T follicular helper cell (primary cell): ENCODE data around the gene HOXA13.

Experiments used
- DNase-seq: peaks from one replicate; pipeline ENCODE4 v3.0.0-alpha.2; 2020; ENCODE audit warnings: low read depth

The HOXA13 gene

DNA sequence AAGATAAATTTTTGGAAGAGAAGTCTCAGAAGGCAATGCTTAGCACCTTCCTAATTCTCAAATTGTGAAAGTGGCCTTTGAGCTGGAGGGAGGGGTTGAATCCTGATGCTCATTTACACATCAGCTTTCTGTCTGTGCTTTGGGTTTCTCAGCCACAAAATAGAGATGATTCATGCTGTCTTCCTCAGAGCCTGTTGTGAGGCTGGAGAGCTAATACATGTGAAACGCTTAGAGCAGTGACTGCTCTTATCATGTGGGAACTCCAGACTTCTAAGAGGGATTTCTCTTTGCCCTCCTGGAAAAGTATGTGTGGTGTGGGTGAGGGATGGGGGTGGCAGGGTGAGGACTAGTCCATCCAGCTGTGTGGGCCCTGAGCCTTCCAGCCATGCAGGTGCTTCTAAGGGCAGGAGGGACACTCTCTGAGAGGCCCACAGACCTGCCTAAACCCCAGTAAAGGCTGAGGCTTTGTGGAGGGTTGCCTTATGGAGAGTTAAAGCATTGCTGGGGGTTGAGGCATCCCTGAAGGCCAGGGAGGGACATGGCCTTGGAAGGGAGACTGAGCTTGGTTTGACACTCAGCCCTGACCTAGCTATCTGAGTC, 37.9 kb upstream of the HOXA13 start:
- no peak for DNase-seq

DNA sequence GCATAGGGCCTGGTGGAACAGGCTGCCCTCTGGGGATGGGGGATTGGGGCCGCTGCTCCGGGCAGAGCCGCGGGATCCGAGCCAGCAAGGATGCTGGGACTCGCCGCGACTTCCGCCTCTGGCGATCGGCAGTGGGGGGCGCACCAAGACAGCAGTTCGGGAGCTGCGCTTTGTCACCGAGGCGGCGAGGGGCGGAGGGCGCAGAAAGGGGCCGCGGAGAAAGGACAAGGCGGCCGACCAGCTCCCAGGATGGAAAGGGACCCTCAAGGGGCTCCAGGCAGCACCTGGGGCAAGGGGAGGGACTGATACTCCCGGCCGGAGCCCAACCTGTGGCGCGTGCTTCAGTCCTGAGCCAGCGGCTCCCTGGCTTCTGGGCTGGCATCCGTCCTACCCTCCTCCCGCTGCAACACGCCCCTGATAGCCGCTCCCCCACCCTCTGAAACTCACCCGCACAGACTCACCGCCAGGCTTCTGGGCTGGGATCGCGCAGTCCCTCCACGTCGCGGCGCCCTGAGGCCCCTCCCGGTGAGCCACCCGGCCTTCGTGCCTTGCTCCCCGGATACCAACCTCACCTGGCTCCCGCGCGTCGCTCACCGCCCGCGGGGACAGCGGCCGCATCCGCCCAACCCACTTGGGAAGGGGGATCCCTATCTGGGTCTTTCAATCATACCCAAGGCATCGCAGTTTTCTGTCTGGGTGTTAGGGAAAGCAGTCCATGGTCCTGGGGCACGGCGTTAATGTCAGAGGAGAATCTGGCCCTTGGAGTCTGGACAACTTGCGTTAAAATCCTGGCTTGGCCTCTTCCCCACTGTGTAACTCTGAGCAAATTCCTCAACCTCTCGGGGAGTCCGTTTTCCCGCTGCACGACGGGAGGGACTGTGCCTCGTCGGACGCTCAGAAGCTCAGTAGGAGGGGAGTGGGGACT, 35.8 kb upstream of the HOXA13 start:
- no peak for DNase-seq

DNA sequence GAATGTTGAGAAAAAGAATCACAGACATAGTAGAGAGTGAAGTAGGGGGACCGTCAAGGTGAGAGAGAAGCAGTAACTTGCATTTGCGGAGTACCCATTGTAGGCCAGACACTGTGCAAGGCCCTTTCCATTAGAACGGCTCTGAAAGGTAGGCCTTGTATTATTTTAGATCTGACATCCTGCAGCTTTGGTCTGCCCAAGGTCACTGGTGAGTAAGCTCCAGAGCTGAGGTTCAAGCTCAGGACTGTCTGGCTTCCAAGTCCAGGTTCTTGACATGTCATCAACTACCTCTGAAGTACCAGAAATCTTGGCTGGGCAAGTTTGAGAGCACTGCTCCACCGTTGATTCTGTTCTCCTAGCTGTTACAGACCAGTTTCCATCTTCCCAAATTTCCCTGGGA, 29.6 kb upstream of the HOXA13 start:
- DNase-seq = no peak

DNA sequence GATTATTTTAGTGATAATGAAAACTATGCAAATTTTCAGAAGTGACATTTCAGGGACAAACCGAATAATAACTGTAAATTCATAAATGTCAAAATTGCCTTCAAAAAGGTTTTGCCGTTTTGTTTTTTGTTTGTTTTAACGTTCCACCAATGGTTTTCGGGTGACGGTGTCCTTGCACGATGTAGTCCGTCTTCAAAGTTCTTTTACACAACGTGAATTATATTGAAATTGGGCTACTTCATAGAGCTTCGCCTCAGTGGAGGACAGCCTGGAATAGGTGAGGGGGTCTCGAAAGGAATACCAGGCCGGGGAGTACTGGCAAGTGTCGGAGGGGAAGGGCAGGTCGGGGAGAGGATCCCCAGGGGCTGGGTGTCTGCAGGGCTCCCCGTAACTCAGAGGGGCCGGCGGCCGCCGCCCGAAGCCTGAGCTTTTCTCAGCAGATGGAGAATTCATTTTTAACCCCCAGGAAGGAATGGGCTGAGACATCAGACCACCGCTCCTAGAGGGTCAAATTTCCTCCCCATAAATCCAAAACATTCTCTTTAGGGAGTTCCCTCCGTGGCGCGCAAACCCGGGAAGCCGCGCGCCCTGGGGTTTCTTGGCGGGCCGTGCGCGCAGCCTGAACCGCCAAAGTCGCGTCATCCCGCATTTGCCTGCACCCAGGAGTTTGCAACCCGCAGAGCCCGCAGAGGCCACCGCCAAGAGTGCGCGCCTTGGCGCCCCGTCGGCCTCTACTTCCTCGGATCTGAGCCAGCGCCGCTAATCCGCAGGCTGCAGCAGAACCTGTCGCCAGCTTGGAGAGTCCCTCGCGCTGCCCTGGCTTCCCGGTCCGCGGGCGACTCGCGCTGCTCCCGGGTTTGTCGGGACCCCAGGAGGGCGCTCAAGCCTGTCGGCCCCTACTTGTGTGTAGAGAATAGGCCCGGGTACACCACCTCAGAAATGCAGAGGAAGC, 25.4 kb upstream of the HOXA13 start:
- DNase-seq = no peak

DNA sequence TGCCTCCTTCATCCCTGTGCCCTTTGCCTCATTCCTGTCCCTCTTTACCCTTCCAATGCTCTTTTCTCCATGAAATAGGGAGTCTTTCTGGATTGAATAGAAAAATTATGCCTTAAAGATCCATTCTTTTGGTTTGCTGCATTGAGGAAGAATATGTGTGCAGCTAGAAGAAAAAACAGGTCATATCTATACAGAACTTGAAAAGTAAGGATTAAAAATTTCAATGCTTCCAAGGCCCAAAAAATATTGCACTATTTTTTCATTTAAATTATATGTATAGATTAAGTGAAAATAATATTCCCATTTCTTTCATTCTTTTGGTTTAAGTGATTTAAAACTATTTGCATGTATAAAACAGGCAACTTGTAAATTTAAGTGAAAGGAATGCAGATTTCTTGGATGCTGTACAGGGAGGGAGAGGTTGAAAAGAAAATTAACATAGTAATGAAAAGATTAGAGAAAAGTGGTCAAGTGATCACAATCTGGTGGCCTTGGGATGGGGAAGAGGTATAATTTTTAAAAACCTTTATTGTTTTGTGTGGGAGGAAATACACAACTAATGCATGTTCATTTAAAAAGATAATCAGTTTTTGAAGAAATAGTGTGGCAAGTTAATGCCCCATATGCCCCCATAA, 24.2 kb upstream of the HOXA13 start:
- DNase-seq = no peak

DNA sequence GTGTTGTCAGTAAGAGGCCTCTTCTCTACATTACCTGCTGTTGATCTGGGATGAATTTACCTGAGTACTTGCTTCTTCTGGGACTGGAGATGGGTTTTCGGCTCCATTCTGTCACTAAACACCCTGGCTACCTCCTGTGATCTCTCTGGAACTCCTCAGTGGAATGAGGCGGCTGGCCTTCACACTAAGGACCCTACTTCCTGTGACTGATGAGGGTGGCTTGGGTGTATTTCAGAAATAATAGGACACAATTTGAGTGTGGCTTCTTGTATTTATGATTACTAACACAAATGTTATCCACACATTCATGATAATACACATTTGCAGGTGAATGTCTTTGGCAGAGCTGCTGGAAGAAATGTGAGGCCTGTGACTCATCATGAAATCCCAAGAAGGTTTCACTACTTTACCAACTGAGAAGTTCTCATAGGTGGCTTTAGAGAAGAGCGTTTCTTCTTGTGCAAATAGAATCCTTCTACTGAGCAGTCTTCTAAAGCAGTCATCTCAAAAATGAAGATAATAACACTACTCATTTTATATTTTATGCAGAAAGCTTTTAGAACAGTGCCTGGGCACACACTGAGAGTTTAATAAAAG, 21.4 kb upstream of the HOXA13 start:
- no peak for DNase-seq

DNA sequence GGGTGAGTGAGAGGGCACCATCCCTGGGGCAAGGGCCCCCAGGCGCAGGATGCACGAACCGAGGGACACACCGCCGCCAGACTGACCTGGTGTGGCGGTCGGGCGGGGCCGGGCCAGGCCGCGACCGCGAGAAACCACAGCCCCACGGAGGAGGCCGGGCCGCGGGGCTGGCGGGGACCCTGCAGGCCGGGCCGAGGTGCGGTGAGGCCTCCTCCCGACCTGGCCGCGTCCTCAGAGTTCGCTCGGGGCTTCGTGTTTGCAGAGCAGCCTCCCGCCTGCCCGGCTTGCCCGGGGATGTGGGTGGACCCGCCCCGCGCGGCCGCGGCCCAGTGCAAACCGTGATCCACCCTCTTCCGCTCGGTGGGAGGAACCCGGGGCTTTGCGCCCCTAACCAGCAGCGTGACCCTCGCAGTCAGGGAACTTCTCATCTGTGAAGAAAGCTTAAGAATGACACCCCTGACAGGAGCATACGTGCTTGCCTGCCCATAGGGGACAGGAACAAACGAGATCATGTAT, 20.6 kb upstream of the HOXA13 start:
- no peak for DNase-seq

DNA sequence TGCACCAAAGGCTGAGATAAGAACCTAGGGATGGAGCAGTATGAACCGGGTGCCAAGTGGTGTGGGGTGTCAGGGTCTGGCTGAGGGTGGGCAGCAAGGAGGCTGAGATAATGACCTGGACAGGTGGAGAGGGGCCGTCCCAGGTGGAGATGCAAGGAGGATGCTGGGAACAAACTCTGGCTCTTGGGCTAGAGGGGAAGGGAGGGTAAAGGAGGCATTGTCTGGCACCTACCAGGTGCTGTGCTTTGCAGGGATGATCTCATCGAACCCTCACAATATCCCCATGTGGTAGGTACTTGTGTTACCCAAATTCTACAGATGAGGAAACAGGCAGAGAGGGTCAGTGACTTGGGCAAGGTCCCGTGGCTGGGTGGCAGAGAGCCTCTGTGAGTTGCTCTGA, 19.9 kb upstream of the HOXA13 start:
- no peak for DNase-seq

DNA sequence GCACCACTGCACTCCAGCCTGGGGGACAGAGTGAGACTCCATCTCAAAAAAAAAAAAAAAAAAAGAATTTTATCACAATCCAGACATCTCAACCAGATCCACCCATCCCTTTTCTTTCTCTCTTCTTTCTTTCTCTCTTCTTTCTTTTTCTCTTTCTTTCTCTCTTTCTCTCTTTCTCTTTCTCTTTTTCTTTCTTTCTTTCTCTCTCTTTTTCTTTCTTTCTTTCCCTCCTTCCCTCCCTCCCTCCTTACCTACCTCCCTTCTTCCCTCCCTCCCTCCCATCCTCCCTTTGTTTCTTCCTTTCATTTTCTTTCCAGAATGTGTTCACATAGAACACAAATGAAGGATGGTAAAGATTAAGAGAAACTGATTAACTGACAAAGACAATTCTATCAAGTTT, 18.1 kb upstream of the HOXA13 start:
- no peak for DNase-seq

DNA sequence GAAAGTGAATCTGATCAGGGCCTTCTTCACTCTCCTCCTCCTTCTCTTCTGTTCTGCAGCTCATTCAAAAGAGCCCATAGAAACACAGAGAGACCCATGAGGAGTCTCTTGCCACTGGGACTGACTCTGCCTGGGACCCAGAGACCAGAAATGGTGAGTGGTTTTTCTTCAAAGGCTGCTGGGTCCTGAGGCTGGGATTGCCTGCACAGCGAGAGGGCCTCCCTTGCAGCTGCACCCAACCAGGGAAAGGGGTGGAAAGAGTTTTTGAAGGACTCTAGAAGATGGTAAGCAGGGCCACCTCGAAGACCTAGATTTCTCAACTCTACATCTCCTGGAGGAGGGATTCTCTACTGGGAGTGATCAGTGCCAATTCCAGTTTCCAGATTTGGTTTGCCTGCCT, 15.5 kb upstream of the HOXA13 start:
- no peak for DNase-seq

DNA sequence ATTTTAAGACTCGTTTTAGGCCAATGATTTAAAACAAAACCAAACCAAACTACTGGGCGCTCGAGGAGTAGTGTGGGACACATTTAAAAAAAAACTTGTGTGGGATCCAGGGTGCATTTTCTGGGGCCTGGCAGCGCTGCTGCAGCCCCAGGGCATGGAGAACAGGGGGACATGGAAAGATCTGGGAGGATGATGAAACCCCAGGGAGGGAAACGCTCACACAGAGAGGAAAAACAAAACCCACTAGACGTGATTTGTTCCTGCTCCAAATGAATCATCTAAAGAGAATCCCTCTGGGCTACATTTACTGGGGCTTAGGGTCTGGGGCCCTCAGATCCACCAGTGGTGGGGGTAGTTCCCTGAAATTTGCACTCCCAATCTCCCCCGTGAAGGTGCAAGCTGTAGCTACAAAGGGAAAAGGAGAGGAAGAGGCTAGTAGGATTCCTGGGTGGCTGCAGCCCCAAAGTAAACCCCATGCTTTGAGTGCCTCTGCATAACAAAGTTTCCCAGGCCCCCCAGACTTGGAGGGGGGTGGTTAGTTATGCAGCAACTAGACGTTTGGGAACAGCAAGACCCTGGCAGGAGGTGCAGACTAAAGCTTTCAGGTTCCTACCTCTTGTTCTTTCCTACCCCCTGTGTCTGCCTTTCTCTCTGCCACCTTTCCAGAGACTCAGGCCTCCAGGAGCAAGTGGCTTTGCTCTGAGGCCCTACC, 14.5 kb upstream of the HOXA13 start:
- DNase-seq = no peak

DNA sequence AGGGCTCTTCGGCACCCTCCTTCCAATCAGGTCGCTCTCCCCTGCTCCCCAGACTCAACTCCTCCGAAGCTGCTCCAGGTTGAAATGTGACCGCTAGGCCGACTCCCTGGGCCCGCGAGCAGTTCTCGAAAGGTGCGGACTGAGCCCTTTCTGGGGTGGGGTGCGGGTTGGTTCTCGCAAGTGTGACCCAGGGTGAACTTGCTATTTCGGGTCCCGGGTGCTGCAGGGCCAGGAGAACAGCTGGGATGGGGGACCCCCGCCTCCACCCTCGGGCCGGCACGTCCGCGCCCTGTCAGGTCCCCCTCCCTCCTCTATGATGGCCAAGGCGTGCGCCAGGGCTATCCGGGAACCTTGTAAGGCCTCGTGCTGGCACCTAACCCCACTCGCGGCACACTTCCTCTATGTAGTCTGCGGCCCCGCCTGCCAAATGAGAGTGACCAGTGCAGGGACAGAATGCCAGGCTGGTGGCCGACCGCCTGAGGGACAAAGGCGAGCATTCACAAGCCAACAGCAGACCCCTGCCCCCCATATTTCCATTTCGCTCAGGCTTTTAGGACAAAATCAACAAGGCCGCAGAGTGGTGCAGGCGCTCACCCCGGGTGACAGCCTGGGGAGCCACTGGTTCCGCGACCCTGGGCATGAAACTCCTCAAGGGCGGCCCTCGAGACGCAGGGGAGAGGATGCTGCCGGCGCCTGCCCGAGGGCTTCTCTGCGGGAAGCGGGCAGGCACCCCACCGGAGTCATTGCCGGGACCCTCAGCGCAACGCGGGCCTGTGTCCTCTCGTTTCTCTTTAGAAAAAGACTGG, 13.7 kb upstream of the HOXA13 start:
- no peak for DNase-seq

DNA sequence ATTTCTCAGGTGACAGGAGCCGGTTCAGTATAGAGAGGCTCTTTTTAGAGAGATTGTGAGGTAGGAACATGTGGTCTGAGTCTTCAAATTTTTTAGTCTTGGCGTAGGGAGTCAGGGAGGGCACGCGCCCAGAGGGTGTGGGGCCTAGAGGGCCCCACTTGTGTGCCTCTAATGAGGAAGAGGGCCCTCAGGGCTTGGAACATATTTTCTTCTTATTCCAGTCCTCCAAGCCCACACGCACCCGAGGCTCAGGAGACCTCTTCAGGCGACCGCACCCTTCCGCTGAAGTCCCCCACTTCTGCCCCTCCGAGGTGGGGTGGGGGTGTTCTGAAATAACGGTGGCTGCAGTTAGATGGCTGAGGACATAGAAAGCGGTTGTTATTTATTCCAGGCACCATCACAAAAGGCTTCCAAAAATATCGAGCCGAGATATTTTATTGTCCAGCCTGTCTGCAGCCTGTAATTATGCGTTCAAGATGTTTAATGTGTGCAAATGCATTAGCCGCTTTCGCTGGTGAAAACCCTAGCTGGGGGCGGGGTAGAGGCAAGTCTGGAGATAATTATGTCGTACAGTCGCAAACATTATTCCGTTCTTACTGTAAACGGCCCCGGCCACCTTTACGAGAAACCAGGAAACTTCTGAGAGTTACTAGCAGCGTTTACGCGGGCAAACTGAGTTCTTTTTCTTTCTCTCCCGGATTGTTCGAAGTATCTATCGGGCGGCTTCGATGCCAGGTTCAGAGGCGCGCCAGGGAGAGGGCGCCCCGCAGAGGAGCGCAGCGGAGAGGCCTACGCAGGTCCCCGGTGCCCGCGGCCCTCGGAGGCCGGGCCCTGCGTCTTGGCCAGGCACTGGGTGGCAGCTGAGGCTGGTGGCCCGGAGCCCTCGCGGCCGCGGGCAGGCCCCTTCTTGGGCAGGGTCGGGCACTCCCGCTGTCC, 12.9 kb upstream of the HOXA13 start:
- no peak for DNase-seq

DNA sequence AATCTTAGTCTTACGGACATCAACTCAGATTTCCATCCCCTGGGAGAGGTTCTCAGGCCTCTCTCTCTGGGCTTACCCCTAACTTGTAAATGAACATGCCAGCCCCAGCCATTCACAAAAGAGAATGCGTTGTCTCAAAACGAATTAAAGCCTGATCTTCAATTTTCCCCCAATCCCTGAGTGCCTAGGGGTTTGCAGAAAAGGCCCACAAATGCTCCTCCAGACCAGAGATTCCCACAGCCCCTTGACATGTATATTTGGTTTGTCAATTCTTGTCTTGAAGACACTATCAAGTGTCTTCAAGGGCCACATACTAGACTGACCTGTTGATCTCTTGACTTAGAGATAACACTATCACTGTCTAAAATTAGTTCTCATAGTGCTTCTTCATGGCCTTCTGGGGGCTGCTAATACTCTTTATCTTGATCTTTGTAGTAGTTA, 11.9 kb upstream of the HOXA13 start:
- no peak for DNase-seq

DNA sequence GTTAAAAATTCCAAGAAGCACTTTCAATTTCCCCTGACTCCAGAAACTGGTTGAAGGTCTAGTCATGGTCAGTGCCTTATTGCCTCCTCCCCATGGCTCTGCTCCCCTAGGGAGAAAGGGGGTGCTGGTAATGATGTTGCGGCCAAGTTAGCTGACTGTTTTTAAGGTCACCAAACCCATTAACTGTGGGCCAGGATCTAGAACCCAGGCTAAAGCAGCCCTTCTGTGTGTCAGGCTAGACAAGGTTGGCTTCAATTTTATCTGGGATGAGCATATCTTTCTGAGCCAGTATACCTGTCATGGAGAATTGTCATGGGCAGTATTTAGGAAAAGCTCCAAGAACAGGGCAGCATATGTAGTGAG, 11.2 kb upstream of the HOXA13 start:
- DNase-seq = no peak

DNA sequence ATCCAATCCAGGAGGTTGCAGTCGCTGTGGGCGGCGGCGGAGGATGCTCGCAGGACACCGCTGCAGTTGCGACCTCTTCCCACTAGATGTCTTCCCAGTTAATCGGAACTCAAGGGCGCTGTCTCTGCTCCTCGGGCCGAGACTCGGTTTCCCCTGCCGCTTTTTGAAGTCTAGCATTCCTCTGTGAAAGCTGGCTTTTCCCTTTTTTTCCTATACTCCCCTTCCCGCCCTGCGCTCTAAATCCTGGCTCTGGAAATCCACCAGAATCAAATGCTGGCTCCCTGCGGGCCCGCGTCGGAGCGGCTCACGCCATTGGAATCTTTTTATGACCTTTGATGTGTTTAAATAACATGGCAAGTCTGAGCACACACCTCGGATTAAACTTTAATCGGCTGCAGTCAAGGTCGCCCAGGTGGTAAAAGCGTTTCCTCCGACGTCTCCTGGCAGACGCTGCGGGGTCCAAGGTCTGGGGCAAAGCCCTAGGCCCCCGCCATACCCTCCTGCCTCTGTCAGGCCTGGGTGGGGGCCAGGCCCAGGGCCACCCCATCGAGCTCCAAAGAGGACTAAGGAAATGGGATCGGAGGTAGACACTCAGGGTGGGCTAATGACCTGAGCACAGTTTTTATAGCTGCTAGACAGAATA, 10.7 kb upstream of the HOXA13 start:
- no peak for DNase-seq

DNA sequence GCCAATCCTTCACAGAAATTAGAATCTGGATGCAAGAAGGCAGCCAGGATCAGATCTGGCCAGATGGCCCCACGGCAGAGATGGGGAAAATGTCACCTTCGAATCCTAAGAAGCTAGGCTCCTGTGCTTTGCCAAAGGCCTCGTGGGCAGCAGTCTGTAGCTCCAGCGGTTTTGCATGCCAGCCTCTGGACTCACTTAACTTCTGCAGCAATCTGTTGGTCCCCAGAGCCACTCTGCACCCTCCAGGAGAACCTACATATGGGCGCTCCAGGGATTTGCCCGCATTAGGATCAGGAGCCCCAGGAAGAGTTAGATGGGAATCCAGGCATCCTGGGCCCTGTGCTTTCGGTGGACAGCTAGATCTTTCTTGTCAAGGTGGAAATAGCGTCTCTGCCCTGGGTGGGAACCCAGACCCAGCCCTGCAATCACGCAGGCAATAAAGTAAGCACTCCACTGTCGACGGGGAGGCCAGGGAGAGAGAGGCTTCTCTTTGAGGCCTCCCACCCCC, 10.1 kb upstream of the HOXA13 start:
- DNase-seq = no peak

DNA sequence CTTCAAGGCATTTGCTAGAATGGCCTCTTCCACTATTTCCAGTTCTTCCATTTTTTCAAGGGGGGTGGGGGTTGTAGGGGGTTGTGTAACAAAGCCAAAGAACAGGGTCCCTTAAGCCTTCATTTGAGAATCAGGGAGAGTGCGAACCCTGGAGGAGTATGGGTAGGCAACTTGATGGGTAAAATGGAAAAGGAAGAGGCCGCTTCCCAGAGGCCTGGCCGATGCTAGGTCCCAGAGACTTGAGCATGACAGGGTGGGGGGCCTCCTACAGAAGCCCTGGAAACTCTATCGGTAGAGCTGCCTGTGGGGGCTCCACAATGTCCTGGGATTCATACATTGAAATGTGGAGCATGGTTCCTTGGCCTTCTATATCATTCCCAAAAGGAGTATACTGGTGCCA, 9.1 kb upstream of the HOXA13 start:
- DNase-seq = no peak
